ENCODE measurements around the gene ACIN1. TPM values are rescaled to one million over a fixed set of nuclear protein-coding genes. Genes with fewer than 3 reads are reported as not detected.

Gene ACIN1
- total and polyA plus RNA-seq, 9 of the 15 experiments (the other 6 are each of a cell fraction or from before 2014, with no cell fraction given): 5.0 to 196 (median 129) TPM

DNA sequence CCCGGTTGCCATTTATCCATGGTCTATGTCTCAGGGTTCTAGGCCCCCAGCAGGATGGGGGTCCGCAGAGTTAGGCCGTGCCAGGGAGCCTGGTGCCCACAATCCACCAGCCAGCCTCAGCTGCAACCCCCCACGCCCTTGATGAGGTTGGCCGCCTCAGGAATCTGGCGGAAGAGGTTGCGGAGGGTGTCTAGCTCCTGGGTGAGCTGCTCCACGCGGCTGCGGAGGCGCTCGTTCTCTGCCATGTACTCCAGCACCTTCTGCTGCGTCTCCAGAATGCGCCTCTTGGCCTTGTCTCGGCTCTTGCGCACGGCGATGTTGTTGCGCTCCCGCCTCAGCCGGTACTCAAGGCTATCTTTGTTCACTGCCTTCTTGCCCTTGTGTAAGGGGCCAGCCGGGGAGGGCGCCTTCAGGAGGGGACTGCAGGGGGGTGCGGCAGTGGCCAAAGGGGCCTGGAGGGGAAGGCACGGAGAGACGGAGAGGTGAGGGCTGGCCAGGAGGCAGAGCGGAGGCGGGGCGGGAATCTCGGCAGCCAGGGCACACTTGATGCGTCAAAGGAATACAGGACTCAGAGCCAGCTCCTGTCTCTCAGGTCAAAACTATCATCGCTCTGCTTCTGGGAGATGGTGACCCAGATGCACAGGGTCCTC lies 22.6 kb upstream of the ACIN1 start:
- no peaks in the 10 kb centered on the region for H3K79me2 ChIP-seq (ENCODE audit: control insufficient read depth, insufficient read depth, low read length)
- H3K9me1 ChIP-seq (ENCODE audit: control insufficient read depth, insufficient read depth, low read length): no peaks in the 10 kb centered on the region
- intact Hi-C loops (cut with micrococcal nuclease): no loop called here
- no peaks in the 10 kb centered on the region for H3K36me3 ChIP-seq (ENCODE audit: control insufficient read depth, insufficient read depth, low read length)
- in situ Hi-C loops (cut with MboI): no loop called here
- no peaks in the 10 kb centered on the region for H3K9me3 ChIP-seq (replicated peaks; ENCODE audit: control insufficient read depth, insufficient read depth, low read depth, low read length)
- CTCF ChIA-PET (ENCODE audit: low intra/inter-chr PET ratio): no interaction called here
- no peak overlapping the region for H2AFZ ChIP-seq (ENCODE audit: low read depth, low read length)
- no peak overlapping the region for H3K27ac ChIP-seq (ENCODE audit: extremely low read depth, low read depth, low read length)
- POLR2A ChIA-PET: interaction anchor here (0.6 to 0.8 kb wide), 3 partner anchors 19 to 232 kb away, joined by 3 read pairs; no protein-coding TSS in a partner anchor
- no peak for ATAC-seq
- 0 out of 4 replicates have a peak overlapping the region, but pooled peaks of 1 of the 2 experiments have one; percentile 8 for H3K9ac ChIP-seq (ENCODE audit: insufficient read depth in 1 of 2, low read depth in 2 of 2, low read length in 2 of 2)
- H3K4me3 ChIP-seq: no peak overlapping the region
- H3K27me3 ChIP-seq (ENCODE audit: control insufficient read depth in 2 of 2, insufficient read depth in 2 of 2, low read length in 2 of 2): peaks cover 0 to 10% of the 10 kb centered on the region in 2 experiments; a peak in 3 of 5 replicates
- H3K4me2 ChIP-seq (ENCODE audit: insufficient read depth, low read length): no peak overlapping the region
- no TSS peak for BruUV-seq (replicated peaks)
- peaks cover 3% of the 10 kb centered on the region; the same call in 1 of the 2 replicates for H4K20me1 ChIP-seq (replicated peaks; ENCODE audit: control insufficient read depth, insufficient read depth, low read length)
- FAIRE-seq: no peak
- no peak for DNase-seq (ENCODE audit: extremely low read depth in 1 of 4, low spot score in 3 of 4)
- peaks cover 46 to 59% of the 10 kb centered on the region in 2 experiments for H3K4me1 ChIP-seq (replicated peaks in 1 of 2; ENCODE audit: control insufficient read depth in 2 of 2, insufficient read depth in 2 of 2, low read length in 2 of 2)
- 79% methylated on average over 25 of the region's 32 CpGs for WGBS (ENCODE audit: insufficient coverage, low coverage, missing lambda C conversion rate)
- TF ChIP-seq, protein P1, sequence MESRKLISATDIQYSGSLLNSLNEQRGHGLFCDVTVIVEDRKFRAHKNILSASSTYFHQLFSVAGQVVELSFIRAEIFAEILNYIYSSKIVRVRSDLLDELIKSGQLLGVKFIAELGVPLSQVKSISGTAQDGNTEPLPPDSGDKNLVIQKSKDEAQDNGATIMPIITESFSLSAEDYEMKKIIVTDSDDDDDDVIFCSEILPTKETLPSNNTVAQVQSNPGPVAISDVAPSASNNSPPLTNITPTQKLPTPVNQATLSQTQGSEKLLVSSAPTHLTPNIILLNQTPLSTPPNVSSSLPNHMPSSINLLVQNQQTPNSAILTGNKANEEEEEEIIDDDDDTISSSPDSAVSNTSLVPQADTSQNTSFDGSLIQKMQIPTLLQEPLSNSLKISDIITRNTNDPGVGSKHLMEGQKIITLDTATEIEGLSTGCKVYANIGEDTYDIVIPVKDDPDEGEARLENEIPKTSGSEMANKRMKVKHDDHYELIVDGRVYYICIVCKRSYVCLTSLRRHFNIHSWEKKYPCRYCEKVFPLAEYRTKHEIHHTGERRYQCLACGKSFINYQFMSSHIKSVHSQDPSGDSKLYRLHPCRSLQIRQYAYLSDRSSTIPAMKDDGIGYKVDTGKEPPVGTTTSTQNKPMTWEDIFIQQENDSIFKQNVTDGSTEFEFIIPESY (CRISPR knock-in tag; IDR thresholded peaks at IDR 0.05): peak; percentile 83
- no peak for TF ChIP-seq ZBTB49 (CRISPR knock-in tag; IDR thresholded peaks at IDR 0.05; ENCODE audit: borderline replicate concordance)

Measured in K562 (cell line).